HG03066 (cell line): ENCODE results near the gene GAD2.
"Not testable (repeated sequence)": the region's sequence is repeated elsewhere in the genome, so short reads cannot be mapped to it uniquely, and the experiment has no call there.

ENCODE experiments used
- ATAC-seq: cut with Tn5 transposase; IDR thresholded peaks from one replicate; pipeline ENCODE4 v1.9.1; 2021; ENCODE audit warnings: low read depth; ENCODE audit not compliant: unreplicated experiment

Gene GAD2

DNA sequence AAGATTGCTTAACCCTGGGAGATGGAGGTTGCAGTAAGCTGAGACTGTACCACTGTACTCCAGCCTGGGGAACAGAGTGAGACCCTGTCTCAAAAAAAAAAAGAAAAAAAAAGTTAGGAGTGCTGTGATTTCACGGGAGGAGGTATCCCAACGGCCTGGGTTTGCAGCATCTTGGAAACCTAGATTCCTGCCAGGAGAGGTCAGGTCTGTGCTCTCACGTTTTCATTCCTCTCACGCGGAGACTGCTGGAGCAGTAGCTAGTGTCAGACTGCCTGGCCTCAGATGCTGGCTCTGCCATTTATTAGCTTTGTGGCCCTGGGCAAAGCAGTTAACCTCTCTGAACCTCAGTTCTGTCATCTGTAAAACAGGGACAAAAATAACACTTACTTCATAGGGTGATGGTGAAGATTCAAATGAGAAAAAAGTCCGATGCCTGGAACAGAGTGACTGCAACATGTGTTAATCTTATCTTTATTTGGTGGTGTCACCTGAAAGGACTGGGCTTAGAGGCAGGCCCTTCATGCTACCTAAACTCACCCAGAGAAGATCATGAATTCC, 94.9 kb downstream of the GAD2 start:
- no peak for ATAC-seq

DNA sequence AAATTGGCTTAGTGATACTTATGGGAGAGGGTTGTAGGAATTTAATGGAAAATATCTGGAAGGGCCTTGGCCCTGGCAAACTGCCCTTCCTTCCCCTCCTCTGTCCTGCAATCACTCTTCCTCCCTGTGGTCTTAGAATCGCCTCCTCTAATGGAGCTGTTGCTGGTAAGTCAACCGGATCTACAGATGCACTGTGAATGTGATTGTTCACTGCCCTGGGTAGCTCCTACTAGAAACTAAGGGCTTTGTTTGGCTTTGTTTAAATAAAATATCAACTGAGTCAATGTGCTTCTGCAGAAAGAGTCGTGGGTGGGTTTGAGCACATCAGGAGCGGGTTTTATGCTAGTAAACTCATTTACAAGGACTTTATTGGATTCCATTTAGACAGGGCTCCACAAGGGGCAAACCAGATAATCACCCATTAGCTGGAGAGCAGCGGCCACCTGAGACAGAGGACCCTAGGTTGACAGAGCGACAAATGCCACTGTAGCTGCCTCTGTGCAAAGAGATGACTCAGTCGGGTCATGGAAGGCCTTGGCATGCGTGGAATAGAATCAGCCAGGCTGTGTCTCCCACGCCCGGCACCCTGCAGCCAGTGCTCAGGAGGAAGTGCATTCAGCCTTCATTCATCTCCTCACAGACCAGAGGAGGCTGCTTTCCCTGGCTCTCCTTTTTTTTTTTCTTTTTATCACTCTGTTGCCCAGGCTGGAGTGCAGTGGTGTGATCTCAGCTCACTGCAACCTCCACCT, 97.9 kb downstream of the GAD2 start:
- no peak for ATAC-seq

DNA sequence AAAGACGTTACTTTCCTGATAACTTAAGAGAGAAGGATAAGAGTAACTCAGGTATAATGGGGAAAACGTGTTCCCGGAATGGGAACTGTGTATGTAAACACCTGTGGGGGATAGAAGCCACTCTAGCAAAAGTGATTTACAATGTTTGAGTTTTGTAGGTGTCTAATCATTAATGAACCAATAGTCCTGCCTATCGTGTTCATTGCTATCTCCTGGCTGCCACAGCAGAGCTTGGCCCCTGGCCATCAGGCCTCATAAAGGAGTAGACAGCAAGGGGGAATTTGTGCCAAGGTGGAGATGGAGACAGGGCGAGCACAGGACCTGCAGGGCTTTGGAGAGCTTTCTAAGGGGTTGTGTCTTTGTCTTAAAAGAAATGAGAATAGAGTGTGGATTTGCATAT, 102.1 kb downstream of the GAD2 start:
- ATAC-seq: no peak

GRCh38 chr10:26323219-26323618, 106.6 kb downstream of the GAD2 start:
- no peak for ATAC-seq

DNA sequence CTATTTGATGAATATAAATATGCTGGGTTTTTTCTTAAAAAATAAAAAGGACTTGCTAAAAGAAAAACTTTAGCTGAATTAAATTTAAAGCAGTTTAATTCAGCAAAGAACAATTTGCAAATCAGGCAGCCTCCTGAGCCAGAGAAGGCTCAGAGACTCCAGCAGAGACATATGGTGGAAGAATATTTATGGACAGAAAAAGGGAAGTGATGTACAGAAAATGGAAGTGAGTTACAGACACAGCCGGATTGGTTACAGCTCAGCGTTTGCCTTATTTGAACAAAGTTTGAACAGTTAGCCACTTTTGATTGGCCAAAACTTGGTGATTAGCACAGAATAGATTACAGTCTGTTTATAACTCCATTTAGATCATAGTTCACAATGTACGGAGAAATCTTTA, 110.3 kb downstream of the GAD2 start:
- ATAC-seq: no peak

GRCh38 chr10:26327811-26328210, 111.2 kb downstream of the GAD2 start:
- ATAC-seq: no peak

DNA sequence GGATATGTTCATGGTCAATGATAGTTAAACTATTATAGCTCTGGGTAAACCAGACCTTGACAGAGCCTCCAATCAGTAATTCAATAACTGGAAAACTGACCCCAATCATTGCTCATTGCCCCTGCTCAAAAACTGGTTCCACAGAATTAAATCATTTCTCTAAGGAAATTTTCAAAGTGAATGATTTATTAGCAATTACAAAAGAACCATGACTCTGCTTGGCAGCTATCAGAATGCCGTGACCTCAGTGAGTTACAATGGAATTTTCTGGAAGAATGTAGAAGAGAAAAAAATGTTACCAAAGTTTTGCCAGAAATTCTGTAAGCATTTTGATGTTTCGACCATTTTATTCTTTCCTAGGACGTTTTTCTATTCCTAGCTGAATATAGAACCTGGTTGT, 114.8 kb downstream of the GAD2 start:
- no peak for ATAC-seq

DNA sequence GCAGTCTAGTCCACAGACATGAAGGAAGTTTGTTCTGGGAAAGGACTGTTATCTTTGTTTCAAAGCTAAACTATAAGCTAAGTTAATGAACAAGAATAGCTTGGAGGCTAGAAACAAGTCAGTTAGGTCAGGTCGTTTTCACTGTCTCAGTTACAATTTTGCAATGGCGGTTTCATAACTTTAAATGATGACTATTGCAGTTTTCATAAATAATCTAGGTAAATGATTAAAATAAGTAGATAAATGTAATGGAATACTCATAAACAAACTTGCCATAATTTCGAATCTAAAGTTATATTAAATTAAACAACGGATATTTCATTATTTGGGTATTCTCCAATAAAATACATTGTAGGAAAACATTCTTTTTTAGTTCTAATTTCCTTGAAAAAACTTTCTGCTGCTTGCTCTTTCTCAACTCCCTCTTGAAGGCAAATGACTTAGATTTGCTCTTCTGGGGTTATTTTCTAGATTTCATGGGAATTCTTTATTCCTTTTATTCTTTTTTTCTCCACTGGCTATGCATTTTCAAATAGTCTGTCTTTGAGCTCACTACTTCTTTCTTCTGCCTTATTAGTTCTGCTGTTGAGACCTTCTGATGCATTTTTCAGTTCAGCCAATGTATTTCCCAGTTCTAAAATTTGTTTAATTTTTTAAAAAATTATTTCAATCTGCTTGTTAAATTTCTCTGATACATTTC, 117.8 kb downstream of the GAD2 start:
- no peak for ATAC-seq

DNA sequence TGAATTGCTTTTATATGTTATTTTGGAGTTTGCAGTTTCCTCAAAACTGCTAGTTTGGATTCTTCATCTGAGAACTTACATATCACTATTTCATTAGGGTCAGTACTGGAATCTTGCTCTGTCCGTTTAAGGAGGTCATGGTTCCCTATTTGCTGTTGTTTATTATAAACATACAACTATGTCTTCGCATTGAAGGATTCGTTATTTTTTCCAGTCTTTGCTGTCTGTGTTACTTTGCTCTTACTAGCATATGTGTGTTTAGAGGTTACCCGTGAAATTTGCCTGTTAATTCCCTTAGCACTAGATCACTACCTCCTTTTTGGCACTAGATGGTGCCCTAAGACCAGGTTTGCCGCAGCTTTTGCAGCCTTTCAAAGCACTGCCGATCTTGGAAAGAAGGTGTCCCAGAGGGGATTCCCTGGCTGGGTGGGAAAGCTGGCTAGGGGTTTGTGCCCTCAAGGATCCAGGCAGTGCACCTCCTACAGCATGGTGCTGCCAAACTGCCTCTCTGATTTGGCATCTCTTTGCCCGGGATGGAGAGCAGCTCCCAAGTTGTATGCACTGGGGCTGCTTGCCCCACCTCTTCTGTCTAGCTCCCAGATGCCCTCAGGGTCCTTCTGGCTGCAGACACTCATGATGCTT, 118.5 kb downstream of the GAD2 start:
- ATAC-seq: peak; percentile 84

DNA sequence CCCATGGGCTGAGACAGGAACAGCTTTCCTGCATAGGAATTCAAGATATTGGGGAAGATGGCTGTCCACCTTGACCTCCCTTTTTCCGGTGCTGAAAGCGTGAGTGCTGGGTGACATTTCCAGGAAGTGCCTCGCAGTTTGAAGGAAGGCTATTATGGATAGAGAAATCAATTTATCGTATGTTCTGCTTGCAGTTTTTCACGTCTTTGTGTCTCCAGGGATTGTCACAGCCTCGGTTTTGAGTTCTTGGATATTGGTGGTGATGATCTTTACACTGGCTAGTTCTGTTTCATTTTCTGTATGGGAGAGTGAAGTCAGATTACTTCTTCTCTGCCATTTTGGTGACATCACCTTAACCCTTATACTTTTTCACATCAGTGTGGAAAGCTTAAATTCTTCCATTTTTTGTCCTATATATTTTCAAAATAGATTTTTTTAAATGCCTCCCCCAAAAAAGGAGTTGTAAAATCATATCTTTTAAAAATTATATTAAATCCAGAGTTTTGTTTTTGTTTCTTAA, 119.1 kb downstream of the GAD2 start:
- ATAC-seq: peak; percentile 51

DNA sequence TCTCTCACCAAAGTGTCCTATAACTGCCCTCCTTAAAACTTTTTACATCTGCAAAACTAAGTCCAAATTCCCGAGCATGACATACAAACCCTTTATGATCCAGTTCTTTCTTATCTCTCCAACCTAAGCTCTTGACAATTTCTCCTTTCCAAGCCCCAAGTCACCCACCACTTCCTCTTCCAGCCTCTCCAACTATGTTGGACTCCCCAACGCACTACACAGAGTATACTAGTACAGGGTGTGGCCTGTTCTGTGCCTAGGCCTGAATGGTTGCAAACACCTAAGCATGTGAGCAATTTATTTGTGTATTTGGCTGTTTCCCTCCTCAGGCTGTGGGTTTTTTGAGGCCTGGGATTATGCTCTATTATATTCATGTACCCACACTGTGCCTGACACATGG, 120.4 kb downstream of the GAD2 start:
- ATAC-seq: no peak

DNA sequence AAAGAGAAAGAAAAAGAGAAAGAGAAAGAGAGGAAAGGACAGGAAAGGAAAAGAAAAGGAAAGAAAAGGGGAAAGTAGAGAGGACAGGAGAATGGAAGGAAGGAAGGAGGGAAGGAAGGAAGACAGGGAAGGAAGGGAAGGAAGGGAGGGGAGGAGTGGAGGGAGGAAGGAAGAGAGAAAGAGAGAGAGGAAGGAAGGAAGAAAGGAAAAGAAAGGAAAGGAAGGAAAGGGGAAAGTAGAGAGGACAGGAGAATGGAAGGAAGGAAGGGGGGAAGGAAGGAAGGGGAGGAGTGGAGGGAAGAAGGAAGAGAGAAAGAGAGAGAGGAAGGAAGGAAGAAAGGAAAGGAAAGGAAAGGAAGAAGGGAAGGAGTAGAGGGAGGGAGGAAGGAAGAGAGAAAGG, 125.1 kb downstream of the GAD2 start:
- ATAC-seq: no peak

DNA sequence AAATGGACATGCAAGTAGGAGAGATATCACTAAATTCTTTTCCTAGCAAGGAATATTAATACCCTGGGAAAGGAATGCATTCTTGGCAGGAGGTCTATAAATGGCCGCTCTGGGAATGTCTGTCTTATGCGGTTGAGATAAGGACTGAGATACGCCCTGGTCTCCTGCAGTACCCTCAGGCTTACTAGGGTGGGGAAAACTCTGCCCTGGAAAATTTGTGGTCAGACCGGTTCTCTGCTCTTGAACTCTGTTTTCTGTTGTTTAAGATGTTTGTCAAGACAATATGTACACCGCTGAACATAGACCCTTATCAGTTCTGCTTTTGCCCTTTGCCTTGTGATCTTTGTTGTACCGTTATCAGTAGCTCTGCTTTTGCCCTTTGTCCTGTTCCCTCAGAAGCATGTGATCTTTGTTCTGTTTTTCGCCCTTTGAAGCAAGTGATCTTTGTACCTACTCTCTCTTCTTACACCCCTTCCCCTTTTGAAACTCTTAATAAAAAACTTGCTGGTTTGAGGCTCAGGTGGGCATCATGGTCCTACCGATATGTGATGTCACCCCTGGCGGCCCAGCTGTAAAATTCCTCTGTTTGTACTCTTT, 132.3 kb downstream of the GAD2 start:
- not testable (repeated sequence) for ATAC-seq
